Fibroblast of skin of left quadriceps (primary cell): ENCODE measurements around the gene PLEKHA1.

Experiments used
- DNase-seq, 2 experiments: peaks; one replicate each; pipeline ENCODE4 v3.0.0-alpha.2; 2013; ENCODE audit warnings: low read depth in 2 of 2

PLEKHA1 gene

GRCh38 chr10:122478971-122479370 is 104.5 kb downstream of the PLEKHA1 start:
- DNase-seq = no peak

- DNase-seq = no peak
These were observed 105.8 kb downstream of the PLEKHA1 start for GRCh38 chr10:122480146-122480833.

GRCh38 chr10:122481296-122482056 is 107.0 kb downstream of the PLEKHA1 start:
- no peak for DNase-seq
